CD4-positive, alpha-beta T cell treated with Interleukin-21 for 1 hour (primary cell): Measurements from ENCODE around the gene GDPD5.
A peak's percentile ranks its signal among the peaks of the same experiment; 100 is the strongest.

Experiments
- DNase-seq: peaks from one replicate; pipeline ENCODE4 v3.0.0-alpha.2; 2020

The GDPD5 gene

GRCh38 chr11:75525433-75526191 is at the start of gene GDPD5:
Gene GDPD5 (minus strand): TSS chr11:75525941. CDS start chr11:75477735, 48,206 bp downstream.
- DNase-seq, result peak; percentile 91

- no peak for DNase-seq
Measured at GRCh38 chr11:75574698-75575602, 49.2 kb upstream of the GDPD5 start.

- DNase-seq, result no peak
Measured at GRCh38 chr11:75572744-75573143, 47.0 kb upstream of the GDPD5 start.

GRCh38 chr11:75571625-75572024 is 45.9 kb upstream of the GDPD5 start:
- no peak for DNase-seq

- DNase-seq, result no peak
Measured at GRCh38 chr11:75570559-75571139, 44.9 kb upstream of the GDPD5 start.

- DNase-seq, result no peak
Measured at GRCh38 chr11:75568616-75569219, 43.0 kb upstream of the GDPD5 start.

GRCh38 chr11:75567971-75568370 is 42.2 kb upstream of the GDPD5 start:
- DNase-seq, result no peak

GRCh38 chr11:75566763-75567279 is 41.1 kb upstream of the GDPD5 start:
- DNase-seq, result no peak

GRCh38 chr11:75565916-75566762 is 40.4 kb upstream of the GDPD5 start:
- no peak for DNase-seq

GRCh38 chr11:75565221-75565814 is 39.6 kb upstream of the GDPD5 start:
- no peak for DNase-seq

GRCh38 chr11:75563978-75564552 is 38.3 kb upstream of the GDPD5 start:
- DNase-seq, result no peak

- no peak for DNase-seq
Measured at GRCh38 chr11:75563501-75563977, 37.8 kb upstream of the GDPD5 start.

GRCh38 chr11:75562836-75563484 is 37.2 kb upstream of the GDPD5 start:
- no peak for DNase-seq

GRCh38 chr11:75562048-75562835 is 36.5 kb upstream of the GDPD5 start, which contains the start of gene SERPINH1:
Gene SERPINH1 (plus strand): TSS chr11:75562253. CDS start chr11:75566350, 4,097 bp downstream.
- peak; percentile 62 for DNase-seq

GRCh38 chr11:75561426-75562047 is 35.8 kb upstream of the GDPD5 start:
- DNase-seq, result no peak

- no peak for DNase-seq
Measured at GRCh38 chr11:75560644-75561043, 34.9 kb upstream of the GDPD5 start.

GRCh38 chr11:75558939-75559843 is 33.5 kb upstream of the GDPD5 start:
- DNase-seq, result no peak
